ENCODE data around the gene MAGI2.
"Not testable (repeated sequence)": the region's sequence is repeated elsewhere in the genome, so short reads cannot be mapped to it uniquely, and the experiment has no call there.

MAGI2 gene

GRCh38 chr7:78607099-78607498, 846.4 kb downstream of the MAGI2 start:
- no peak for DNase-seq

DNA sequence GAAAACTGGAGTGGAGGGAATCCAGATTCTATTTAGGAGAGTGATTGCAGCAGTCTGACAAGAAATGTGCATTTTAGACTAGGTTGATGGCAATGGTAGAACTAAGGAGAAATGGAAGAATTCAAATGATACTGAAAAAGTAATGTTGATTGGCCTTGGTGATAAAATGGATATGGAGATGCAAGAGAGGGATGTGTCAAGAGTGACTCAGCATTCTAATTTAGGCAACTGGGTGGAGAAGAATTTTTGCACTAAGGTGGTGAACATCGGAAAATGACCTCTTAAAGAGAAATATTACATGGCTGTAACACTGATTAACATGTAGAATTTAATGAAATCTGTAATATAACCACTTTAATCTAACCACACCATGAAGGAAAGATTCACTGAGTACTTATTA, 848.3 kb downstream of the MAGI2 start:
- DNase-seq: no peak

GRCh38 chr7:78601728-78602127, 851.7 kb downstream of the MAGI2 start:
- no peak for DNase-seq

DNA sequence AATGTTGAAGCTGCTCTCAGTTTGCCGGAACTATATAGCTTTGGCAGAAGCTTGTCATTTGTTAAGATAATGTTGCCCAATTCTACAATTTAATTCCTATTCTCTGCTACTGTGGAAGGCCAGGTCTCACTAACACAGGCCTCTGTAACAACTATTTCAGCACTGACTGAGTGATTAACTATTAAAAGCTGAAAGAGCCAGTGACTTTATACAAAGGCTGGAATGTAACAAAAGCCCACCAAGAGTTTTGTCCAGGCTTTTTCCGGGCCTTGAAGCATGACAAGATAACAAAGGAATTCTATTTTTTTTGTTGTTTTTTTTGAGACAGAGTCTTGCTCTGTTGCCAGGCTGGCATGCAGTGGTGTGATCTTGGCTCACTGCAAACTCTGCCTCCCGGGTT, 859.3 kb downstream of the MAGI2 start:
- no peak for DNase-seq

DNA sequence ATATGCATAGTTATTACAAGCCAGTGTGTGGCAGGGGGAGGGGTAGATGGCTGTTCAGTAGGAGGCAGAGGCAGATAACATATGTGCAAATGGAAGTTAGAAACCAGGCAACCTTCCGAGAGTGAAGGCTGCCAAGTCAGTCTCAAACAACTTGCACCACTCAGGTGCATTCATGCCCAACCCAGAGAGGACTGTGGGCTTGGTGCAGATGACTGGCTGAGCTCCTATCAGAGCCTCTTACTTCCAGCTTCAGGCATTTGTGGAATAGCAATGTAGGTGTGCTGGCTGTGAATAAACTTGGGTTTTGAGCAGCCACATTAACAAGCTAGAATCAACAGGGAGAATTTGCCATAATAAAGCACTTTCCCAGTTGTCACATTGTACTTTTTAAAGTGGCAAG, 865.1 kb downstream of the MAGI2 start:
- no peak for DNase-seq

DNA sequence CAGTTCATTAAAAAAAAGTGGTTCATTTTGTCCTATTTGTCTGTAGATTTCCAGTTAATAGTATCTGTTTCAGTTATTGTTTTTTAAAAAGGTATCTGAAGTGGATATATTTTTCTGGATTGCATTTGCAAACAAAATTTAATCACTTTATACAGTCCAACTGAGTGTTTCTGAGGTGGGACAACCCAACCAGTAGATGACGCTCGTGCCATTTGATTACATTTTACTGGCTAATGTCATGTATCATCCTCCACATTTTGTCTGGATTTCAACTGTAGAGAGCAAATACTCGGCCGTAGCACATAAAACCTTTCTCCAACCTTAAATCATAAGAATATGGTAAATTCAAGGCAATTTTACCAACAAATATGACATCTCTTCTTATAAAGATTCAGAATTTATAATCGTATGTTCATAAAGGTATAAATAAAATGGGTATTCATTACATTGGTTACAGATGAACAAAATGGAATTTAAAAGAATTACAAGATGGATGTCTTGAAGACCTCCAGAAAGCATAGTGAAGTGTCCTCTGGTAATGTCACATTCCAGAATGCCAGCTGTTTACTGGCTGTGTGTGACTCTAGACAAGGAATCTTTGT, 865.9 kb downstream of the MAGI2 start:
- DNase-seq: no peak

GRCh38 chr7:78585980-78586379, 867.5 kb downstream of the MAGI2 start:
- DNase-seq: no peak

- DNase-seq: no peak
Observed at GRCh38 chr7:78578686-78579085, 874.8 kb downstream of the MAGI2 start.

DNA sequence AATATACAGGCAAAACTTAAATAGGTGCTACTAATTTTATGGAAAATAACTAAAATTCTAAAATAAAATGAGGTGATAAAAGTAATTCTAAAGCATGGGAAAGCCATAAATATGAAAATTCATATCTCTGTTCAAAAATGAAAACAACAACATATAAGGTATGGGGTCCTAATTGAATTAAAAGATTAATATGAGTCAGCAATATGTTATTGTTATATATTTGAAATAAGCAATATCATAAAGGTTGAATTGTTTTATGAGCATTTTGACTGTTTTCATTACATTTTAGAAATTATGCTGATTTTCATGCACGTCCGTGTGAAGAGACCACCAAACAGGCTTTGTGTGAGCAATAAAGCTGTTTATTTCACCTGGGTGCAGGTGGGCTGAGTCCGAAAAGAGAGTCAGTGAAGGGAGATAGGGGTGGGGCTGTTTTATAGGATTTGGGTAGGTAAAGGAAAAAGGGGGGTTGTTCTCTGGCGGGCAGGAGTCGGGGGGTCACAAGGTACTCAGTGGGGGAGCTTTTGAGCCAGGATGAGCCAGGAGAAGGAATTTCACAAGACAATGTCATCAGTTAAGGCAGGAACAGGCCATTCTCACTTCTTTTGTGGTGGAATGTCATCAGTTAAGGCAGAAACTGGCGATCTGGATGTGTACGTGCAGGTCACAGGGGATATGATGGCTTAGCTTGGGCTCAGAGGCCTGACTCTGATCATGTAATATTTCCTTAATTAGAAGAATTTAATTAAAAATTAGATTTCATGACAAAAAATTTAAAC, 876.1 kb downstream of the MAGI2 start:
- not testable (repeated sequence) for DNase-seq

GRCh38 chr7:78576236-78576635, 877.2 kb downstream of the MAGI2 start:
- no peak for DNase-seq

- no peak for DNase-seq
Observed at GRCh38 chr7:78571292-78571691, 882.2 kb downstream of the MAGI2 start.

DNA sequence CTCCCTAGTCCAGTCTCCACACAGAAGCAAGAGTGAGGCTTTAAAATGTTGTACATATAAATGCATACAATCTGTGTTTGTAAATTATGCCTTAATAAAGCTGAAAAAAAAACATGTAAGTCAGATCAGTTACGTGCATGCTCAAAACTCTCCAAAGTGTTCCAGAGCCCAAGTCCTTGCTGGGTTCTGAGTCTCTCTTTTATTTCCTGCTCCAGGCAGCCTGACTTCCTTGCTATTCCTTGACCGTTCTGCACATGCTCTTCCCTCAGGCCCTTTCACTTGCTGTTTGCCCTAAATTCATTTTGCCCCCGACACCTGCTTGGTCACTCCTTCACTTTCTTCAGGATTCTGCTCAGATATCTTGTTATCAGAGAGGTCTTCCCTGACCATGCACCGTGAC, 884.8 kb downstream of the MAGI2 start:
- DNase-seq: no peak

GRCh38 chr7:78567836-78568235, 885.6 kb downstream of the MAGI2 start:
- no peak for DNase-seq

- no peak for DNase-seq
Observed at GRCh38 chr7:78565784-78566183, 887.7 kb downstream of the MAGI2 start.

DNA sequence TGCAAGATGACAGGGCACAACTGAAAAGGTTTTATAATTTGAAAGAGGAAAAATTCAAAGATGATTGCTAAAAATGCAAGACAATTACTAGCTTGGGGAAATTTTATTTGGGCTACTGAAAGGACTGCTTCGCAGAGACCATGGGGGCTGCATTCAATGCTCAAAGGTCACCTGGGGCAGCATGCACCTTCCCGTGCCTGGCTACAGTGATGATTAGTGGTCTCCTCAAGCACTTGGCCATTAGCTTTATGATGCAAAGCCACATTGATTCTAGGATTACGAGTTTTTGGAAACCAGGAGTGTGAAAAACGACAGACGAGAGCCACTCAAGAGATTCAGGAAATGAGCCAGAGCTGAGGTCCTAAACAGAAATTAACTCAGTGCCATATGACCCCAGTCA, 890.3 kb downstream of the MAGI2 start:
- DNase-seq: no peak

- DNase-seq: no peak
Observed at GRCh38 chr7:78562191-78562590, 891.3 kb downstream of the MAGI2 start.

DNA sequence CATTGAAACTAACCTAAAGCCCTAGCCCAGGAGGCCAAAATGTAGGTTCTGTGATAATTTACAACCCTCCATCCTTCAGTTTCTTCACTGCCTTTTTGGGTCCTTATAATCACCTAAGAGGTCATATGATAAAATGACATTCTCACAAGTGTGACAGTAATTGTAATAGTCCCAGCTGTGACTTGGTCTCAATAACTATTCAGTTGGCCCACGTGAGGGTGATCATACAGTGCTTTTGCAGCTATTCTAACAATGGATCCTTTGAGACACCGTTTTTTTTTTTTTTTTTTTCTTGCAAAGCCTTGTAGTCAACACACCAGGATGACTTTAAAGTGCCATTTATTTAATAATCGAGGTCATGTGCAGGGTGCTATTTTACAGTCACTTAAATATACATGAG, 894.9 kb downstream of the MAGI2 start:
- no peak for DNase-seq

DNA sequence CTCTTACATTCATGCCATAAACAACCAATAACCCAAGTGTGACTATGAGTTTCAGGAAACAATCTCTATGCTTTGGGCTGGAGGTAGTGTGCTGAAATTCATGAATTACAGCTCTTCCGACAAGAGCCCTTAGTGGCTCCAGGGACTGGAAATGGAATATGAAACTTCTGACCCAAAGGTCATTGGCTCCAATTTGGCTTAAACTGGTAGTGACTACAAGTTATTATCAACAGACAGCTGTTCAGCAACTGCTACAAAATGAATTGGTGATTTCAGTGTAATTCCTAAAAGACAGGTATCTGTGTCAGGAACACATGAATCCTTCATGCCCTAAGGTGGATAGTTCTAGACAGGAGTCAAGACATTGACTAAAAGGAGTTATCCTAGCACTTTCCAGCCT, 909.5 kb downstream of the MAGI2 start:
- DNase-seq: no peak

- no peak for DNase-seq
Observed at GRCh38 chr7:78542981-78543380, 910.5 kb downstream of the MAGI2 start.

DNA sequence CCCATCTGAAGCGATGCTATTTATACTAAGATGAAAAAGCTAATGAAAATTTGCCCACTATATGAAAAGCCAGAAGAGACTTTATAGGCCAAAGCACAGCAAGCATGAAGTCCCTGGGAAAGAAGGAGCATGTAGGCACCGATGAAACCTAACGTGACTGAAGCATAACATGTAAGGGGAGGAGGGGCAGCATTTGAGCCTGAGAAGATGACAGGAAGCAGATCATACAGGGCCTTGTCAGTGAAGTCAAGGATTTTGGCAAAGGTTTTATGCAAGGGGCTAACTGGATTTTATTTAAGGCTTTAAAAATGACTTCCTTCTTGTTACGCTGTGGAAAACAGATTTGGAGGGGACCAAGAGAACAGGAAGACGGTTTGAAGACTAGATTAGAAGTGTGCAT, 910.9 kb downstream of the MAGI2 start:
- DNase-seq: no peak

DNA sequence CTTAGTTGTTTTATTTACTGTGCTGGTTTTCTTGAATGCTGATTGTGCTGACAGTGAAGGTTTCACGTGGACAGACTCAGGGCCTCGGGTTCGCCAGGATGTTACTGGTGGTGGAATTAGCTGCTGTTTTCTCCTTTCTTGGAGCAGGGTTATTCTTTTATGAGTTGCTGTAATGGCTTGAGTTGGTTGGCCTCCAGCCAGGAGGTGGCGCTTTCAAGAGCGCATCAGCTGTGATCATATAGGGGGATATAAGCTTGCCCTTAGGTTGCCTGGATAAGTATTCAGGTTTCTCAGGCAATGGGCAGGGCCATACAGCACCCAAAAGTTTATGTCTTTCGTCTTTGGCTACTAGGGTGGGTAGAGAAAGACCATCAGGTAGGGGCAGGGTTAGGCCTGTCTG, 913.6 kb downstream of the MAGI2 start:
- DNase-seq: no peak

DNA sequence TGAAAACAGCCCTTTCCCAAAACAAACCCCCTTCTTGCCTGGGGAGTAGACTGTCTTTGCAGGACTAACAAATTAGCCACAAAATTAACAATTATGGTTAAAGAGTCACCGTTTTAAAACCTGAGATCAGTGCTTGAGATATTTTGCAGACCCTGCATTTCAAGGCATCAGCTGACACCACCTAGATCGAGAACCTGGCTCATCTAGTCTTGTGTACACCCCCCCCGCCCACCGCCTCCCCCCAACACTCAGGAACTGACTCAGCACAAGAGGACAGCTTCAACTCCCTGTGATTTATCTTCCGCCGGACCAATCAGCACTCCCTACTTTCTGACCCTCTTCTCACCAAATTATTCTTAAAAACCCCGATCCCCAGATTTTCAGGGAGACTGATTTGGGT, 917.8 kb downstream of the MAGI2 start:
- DNase-seq: no peak

DNA sequence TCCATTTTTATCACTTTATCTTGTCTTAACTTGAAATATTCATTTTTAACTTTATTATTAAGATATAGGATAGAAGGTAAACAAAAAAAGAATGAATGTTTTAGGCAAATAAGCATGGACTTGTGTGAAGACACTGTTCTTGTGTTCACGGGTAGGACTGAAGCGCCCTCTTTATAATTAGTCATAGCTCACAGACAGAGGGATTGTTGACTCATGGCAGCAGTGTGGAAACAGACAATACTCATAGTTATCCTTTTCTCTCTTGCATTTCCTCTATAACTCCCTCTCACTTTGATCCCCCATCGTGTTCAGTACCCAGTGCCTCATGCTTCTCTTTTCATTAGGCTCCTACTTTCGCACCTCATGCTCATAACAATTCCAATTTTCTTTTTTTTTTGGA, 923.1 kb downstream of the MAGI2 start:
- no peak for DNase-seq

- no peak for DNase-seq
Observed at GRCh38 chr7:78529392-78529791, 924.1 kb downstream of the MAGI2 start.

- no peak for DNase-seq
Observed at GRCh38 chr7:78528964-78529363, 924.5 kb downstream of the MAGI2 start.
